ENCODE results near the gene IFT172.
A peak's percentile ranks its signal among the peaks of the same experiment; 100 is the strongest.

IFT172 gene

DNA sequence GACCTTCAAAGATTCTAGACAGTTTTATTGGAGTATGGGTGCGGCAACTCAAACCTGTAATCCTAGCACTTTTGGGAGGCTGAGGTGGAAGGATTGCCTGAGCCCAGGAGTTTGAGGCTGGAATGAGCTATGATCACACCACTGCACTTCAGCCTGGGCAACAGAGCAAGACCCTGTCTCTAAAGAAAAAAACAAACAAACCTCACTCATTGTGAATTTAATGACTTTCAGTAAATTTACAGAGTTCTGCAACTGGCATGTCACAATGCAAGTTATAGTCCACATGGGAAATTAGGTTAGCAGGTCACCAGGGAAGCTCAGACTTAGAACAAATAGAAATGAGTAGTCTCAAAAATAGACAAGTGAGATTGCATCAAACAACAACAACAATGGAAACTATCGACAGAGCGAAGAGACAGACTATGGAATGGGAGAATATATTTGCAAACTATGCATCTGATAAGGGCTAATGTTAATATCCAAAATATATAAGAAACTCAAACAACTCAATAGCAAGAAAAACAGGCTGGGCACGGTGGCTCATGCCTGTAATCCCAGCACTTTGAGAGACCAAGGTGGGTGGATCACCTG, 67.8 kb downstream of the IFT172 start:
- no peak for DNase-seq

DNA sequence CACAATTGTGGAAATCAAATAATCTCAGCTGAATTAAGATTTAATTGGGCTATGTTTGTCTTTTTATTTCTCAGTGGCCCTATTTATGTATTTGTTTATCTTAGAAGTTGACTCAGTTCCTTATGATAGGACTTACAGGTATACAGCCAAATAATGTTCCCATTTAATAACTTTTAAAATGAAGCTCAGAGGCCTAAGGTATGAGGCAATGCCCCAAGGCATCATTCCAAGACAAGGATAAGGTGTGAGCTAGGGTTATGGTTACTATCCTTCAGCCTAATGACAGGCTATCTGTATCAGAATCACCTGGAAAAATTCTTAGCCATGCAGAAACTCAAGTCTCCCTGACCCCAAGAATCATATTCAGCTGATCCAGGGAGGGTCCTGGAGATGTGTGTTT, 68.5 kb downstream of the IFT172 start:
- DNase-seq: no peak

DNA sequence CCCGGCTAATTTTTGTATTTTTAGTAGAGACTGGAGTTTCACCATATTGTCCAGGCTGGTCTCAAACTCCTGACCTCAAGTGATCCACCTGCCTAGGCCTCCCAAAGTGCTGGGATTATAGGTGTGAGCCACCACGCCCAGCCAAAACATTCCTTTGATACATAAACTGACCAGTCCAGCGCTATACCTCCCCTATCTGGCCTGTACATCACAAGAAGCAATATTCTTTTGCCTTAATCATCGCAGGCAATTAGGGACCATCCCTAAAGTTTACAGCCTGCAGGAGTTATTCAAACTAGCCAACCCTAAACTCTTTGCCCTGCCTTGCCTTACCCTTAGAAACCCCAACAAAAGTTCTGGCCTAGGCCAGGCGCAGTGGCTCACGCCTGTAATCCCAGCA, 73.4 kb downstream of the IFT172 start:
- DNase-seq: no peak

DNA sequence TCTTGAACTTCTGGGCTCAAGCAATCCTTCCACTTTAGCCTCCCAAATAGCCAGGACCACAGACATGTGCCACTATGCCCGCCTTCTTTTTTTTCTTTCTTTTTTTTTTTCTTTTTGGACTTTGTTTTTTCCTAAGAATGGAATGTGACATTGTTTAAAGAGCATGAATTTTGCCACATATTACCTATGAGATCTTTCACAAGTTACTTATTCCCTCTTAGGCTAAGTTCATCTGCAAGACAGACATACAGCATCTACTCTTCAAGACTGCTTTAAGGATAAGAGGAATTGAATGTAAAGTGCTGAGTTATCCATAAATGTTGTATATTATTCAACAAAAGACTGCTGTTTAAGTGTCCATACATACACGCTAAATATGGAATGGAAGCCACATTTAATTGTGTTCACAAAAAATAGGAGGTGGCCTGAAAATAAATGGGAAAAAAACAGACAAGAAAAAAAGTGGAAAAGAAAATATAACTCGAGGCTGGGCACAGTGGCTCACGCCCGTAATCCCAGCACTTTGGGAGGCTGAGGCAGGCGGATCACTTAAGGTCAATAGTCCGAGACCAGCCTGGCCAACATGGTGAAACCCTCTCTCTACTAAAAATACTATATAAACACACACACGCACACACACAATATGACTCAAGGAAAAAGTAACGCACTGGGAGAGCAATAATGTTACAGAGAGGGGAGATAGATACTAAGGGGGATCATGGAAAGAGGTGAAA, 77.0 kb downstream of the IFT172 start:
- no peak for DNase-seq

DNA sequence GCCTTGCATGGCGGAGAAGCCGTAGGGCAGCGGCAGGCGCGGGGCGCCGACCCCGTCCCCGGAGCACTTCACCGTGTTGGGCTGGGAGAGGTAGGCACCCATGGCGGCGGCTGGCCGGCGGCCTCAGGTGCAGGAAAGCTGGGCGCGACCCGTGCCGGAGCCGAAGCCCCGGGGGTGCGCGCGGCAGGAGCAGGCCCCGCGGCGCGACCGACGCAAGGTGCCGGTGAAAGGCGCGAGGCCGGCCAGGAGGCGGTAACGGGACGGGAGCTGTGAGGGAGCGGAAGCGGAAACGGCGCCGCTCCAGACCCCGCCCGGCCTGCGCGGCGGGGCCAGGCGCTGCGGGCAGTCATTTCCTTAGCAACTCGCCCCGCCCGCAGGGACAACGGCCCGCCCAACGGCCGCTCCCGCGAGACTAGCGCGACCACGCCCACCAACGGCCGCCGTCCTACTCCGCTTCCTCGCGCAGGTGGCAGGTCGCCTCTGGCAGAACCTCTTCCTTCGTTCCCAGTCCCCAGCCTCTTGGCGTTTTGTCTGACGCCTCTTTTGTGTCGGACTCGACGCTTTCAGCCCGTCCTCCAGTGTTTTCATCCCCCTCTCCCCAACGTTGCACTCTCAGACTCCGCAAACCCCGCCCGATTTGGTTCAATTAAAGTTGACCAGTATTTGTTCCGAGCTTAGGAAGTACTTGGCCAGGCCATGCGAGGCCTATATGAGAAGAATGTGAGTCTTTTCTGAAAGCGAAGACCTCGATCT, 80.0 kb downstream of the IFT172 start, which contains the start of gene PPM1G:
Gene PPM1G (minus strand): TSS at position 271 of the 753 bp plus-strand sequence. CDS start 169 bp downstream, at position 102.
- DNase-seq: peak; percentile 44 to 77

DNA sequence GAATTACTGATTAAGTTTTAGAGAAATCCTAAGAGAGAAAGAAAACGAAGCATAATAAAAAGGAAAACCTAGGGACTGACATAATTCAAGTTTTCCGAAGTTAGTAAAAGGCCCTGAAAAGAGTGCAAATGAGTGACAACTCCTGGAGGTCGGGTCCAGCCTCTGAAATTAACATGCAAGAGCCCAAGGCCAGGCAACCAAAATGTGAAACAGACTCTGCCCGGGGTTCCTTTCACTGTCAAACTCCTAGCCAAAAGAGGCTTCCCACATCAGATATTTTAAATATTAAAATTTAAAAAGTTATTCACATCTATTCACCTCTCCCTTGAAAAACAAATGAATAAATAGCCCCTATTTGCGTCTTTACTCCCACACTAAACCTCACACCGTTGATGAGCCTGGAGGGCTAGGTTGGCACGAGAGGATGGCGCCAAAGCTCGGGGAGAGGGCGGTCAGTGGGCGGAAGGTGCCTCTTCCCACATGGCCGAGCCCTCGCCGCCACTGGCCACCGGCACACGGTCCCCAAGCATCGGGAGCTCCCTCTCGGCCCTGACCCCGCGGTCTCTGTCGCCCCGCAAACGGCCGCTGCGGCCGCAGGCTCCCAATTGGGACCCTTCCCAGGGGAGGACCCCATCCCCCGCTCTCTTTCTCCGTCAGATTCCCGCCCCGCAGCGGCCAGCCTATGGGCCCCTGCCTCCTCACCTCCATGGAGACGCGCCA, 80.8 kb downstream of the IFT172 start:
- DNase-seq: no peak

DNA sequence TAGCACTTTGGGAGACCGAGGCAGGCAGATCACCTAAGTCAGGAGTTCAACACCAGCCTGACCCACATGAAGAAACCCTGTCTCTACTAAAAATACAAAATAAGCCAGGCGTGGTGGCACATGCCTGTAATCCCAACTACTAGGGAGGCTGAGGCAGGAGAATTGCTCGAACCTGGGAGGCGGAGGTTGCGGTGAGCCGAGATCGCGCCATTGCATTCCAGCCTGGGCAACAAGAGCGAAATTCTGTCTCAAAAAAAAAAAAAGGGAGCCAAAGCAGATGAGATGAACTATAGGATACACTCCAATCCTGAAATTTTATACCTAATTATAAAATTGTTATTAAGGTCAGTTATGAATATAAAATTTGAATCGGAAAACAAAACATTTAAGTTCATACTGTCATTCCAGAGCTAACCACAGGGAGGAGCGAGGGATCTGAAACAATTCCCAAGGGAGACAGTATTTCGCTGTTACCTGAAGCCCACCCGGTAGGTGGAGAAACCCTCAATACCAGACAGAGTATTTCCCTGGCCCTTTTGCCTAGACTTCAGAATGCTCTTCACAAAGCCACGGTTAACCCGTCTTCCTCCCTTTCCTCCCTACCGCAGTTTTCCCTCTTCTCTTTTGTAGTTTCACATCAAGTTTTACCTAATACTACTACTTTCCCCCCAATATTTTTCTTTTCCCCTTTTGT, 81.6 kb downstream of the IFT172 start:
- no peak for DNase-seq

DNA sequence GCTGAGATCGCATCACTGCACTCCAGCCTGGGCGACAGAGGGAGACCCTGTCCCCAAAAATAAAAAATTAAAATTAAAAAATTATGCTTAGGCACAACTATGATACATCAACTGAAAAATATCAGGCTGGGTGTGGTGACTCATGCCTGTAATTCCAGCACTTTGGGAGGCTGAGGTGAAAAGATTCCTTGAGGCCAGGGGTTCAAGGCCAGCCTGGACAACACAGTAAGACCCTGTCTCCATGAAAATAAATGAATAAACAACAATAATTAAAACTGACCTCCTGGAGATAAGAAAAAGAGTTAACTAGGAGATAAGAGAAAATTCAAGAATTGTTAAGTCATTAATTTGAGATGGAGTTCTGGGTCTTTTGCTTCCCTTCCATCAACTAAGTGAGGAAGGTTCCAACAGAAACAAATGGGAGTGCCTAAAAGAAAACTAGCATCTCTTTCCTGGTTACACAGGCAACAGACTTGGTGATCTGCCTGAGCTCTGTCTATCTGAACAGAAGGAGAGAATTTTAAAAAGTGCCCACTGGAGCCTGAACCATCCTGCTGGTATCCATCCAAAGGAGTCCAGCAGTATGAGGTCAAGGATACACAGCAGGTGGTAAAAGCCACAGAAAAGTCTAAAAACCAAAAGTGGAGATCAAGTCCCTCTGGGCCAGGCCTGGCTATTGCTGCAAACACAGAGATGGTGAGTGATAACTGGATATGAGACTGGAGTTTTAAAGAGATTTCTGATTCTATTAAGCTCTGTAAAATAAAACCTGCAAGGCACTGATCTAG, 89.0 kb downstream of the IFT172 start:
- no peak for DNase-seq

DNA sequence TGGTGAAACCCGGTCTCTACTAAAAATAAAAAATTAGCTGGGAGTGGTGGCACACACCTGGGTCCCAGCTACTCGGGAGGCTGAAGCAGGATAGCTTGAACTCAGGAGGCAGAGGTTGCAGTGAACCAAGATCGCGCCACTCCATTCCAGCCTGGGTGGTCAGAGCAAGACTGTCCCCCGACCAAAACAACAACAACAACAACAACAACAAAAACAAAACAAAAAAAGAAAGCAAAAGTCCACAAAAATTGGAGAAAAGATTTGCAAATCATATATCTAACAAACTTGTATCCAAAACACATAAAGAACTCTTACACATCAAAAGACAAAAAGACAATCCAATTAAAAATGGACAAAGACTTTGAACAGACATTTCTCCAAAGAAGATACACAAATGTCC, 90.6 kb downstream of the IFT172 start:
- no peak for DNase-seq
